Stomach (tissue), 9 donors: ENCODE data around the gene TCF21. TPM values are rescaled to one million over a fixed set of nuclear protein-coding genes. Genes with fewer than 3 reads are reported as not detected.

Experiments
- DNase-seq, 2 donors: peaks; one replicate each; pipeline versions ENCODE4 v3.0.0 to v3.0.0-alpha.2; 2013 to 2019
- H3K27ac ChIP-seq, 5 donors: fragments of 200-600 bp in 4 of 5; sonication (generic) in 4 of 5; one replicate each; pipeline ENCODE4 v1.5.1; 2013 to 2019; ENCODE audit warnings: mild to moderate bottlenecking in 1 of 5, moderate library complexity in 1 of 5
- H3K27me3 ChIP-seq, 3 donors: fragments of 200-600 bp; sonication (generic); one replicate each; pipeline ENCODE4 v1.5.1; 2017 to 2019; ENCODE audit warnings: mixed run types in 1 of 3
- H3K36me3 ChIP-seq, 4 donors: fragments of 200-600 bp; sonication (generic); 1 replicate in 3 of 4; 2 replicates in 1 of 4; pipeline ENCODE4 v1.5.1; 2016 to 2019
- H3K4me1 ChIP-seq, 4 donors: fragments of 200-600 bp; sonication (generic); one replicate each; pipeline ENCODE4 v1.5.1; 2016 to 2019
- H3K4me3 ChIP-seq, 4 donors: fragments of 200-600 bp; sonication (generic) in 3 of 4; one replicate each; pipeline ENCODE4 v1.5.1; 2016 to 2019; ENCODE audit warnings: mild to moderate bottlenecking in 1 of 4
- H3K9me3 ChIP-seq, 4 donors: fragments of 200-600 bp; sonication (generic); one replicate each; pipeline ENCODE4 v1.5.1; 2016 to 2019
- EP300 ChIP-seq: sonication (generic); formaldehyde crosslinking; IDR thresholded peaks from one replicate; pipeline ENCODE4 v1.6.1; 2017; ENCODE audit warnings: antibody characterized with exemption
- POLR2A ChIP-seq, 4 donors: fragments of 450-650 bp; IDR thresholded peaks; one replicate each; pipeline ENCODE4 v1.6.1; 2016; ENCODE audit warnings: antibody characterized with exemption in 4 of 4, control low read depth in 2 of 4, mild to moderate bottlenecking in 1 of 4, moderate library complexity in 1 of 4
- POLR2AphosphoS5 ChIP-seq, 3 donors: sonication (generic); formaldehyde crosslinking; IDR thresholded peaks; one replicate each; pipeline ENCODE4 v1.6.1; 2016; ENCODE audit warnings: antibody characterized with exemption in 3 of 3
- WGBS, 5 donors: extraction: QIAGEN DNeasy Blood & Tissue Kit in 3 of 5; methylation state at CpG; one replicate each; pipeline versions ENCODE4 v1.1.5 to v1.1.7; 2013 to 2018; 5-methylcytosine and 5-hydroxymethylcytosine counted together
- intact Hi-C: fragments of 100-400 bp; cut with DNase I; formaldehyde crosslinking; loops from one replicate; pipeline ENCODE4 v1.15.1; 2023; ENCODE audit warnings: low total_unique reads
- polyA plus RNA-seq, 3 donors: library from polyadenylated mRNA; stranded (reverse); fragments of 200-250 nt; gene quantifications; one replicate each; pipeline ENCODE4 v1.2.3, GENCODE V29; 2013
- total RNA-seq, 5 donors: library from RNA; depleted of rRNA; stranded (reverse); fragments of >200 nt; gene quantifications; one replicate each; pipeline versions ENCODE4 v1.1.0 to v1.2.3, GENCODE V29; 2014 to 2016
- TF ChIP-seq, protein P1 (sequence below), 7 experiments: fragments of 450-650 bp in 4 of 7; fragments of 200-600 bp in 3 of 7; sonication (generic) in 3 of 7; IDR thresholded peaks; one replicate each; pipeline ENCODE4 v1.5.1; 2016 to 2019; ENCODE audit warnings: antibody characterized with exemption in 7 of 7, control low read depth in 2 of 7, mild to moderate bottlenecking in 1 of 7
- donor health status: healthy with polysubstance abuse.
- donor health status: Bipolar disorder and iron deficiency.
- donor health status: healthy.

The TCF21 gene
- total and polyA plus RNA-seq, 8 donors, result 3.2 to 43.0 (median 16.3) TPM

DNA sequence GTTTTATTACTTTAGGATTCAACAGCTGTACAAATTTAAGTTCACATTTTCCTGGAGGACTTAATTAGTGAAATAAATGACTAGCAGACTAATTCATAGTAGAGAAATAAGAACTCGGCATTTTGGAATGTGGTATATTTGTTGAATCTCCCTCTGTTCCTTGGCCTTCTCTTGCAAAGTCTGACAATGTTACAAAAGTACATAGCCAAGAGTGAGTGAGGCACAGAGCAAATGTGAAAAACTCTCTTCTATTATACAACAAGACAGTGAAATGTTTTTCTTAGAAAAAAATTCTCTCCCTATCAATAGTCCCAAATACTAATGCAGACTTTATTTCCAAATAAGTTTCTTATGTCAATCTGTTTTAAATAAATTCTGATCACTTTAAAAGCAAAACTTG is 44.2 kb upstream of the TCF21 start:
- no peaks in the 10 kb centered on the region for H3K4me1 ChIP-seq
- no peak for TF ChIP-seq POLR2A (IDR thresholded peaks at IDR 0.05)
- TF ChIP-seq, protein P1, sequence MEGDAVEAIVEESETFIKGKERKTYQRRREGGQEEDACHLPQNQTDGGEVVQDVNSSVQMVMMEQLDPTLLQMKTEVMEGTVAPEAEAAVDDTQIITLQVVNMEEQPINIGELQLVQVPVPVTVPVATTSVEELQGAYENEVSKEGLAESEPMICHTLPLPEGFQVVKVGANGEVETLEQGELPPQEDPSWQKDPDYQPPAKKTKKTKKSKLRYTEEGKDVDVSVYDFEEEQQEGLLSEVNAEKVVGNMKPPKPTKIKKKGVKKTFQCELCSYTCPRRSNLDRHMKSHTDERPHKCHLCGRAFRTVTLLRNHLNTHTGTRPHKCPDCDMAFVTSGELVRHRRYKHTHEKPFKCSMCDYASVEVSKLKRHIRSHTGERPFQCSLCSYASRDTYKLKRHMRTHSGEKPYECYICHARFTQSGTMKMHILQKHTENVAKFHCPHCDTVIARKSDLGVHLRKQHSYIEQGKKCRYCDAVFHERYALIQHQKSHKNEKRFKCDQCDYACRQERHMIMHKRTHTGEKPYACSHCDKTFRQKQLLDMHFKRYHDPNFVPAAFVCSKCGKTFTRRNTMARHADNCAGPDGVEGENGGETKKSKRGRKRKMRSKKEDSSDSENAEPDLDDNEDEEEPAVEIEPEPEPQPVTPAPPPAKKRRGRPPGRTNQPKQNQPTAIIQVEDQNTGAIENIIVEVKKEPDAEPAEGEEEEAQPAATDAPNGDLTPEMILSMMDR (IDR thresholded peaks at IDR 0.05), result no peak
- no peak for TF ChIP-seq EP300
- no peak for TF ChIP-seq POLR2AphosphoS5 (IDR thresholded peaks at IDR 0.05)
- H3K9me3 ChIP-seq, result no peaks in the 10 kb centered on the region
- intact Hi-C loops, result no loop called here
- H3K4me3 ChIP-seq, result no peak overlapping the region
- 44 to 71% (median 57%) methylated on average over 1 of the region's 1 CpG for WGBS, 5 donors
- no peak for DNase-seq
- H3K27me3 ChIP-seq, result no peaks in the 10 kb centered on the region
- H3K36me3 ChIP-seq, result no peaks in the 10 kb centered on the region
- no peak overlapping the region for H3K27ac ChIP-seq

GRCh38 chr6:133854041-133854363 is 34.9 kb upstream of the TCF21 start:
- H3K9me3 ChIP-seq, result no peaks in the 10 kb centered on the region
- no peak overlapping the region for H3K27ac ChIP-seq
- 27 to 48% (median 34%) methylated on average over 12 of the region's 12 CpGs for WGBS, 5 donors
- intact Hi-C loops, result no loop called here
- H3K36me3 ChIP-seq, result no peaks in the 10 kb centered on the region
- no peak for DNase-seq
- H3K4me1 ChIP-seq, result peaks cover 0 to 10% (median 7%) of the 10 kb centered on the region in 4 donors
- peaks cover 0 to 55% (median 28%) of the 10 kb centered on the region in 3 donors for H3K27me3 ChIP-seq
- no peak overlapping the region for H3K4me3 ChIP-seq
- TF ChIP-seq POLR2A (IDR thresholded peaks at IDR 0.05) (no peak), POLR2AphosphoS5 (IDR thresholded peaks at IDR 0.05) (no peak), EP300 (no peak)
- TF ChIP-seq, protein P1 (IDR thresholded peaks at IDR 0.05), result no peak

GRCh38 chr6:133854364-133855275 is 34.3 kb upstream of the TCF21 start:
- intact Hi-C loops, result no loop called here
- no peak overlapping the region for H3K27ac ChIP-seq
- no peaks in the 10 kb centered on the region for H3K9me3 ChIP-seq
- no peaks in the 10 kb centered on the region for H3K36me3 ChIP-seq
- peak in 1 of 2 donors; percentile 38 for DNase-seq
- peak overlapping the region in 2 of 4 donors; percentile 3 to 11 for H3K4me3 ChIP-seq
- TF ChIP-seq EP300 (no peak), POLR2AphosphoS5 (IDR thresholded peaks at IDR 0.05) (no peak)
- WGBS, 5 donors, result 11 to 25% (median 14%) methylated on average over 21 to 40 of the region's 40 CpGs
- peaks cover 0 to 10% (median 7%) of the 10 kb centered on the region in 4 donors for H3K4me1 ChIP-seq
- peaks cover 0 to 55% (median 28%) of the 10 kb centered on the region in 3 donors for H3K27me3 ChIP-seq

- Histone ChIP-seq H3K36me3 (no peaks in the 10 kb centered on the region), H3K4me3 (peak overlapping the region in 2 of 4 donors; percentile 3 to 11), H3K27ac (no peak overlapping the region), H3K27me3 (peaks cover 0 to 55% (median 28%) of the 10 kb centered on the region in 3 donors), H3K9me3 (peaks cover 0 to 6% (median 0%) of the 10 kb centered on the region in 4 donors), H3K4me1 (peaks cover 0 to 10% (median 7%) of the 10 kb centered on the region in 4 donors)
- intact Hi-C loops, result no loop called here
- 20 to 33% (median 25%) methylated on average over 15 to 16 of the region's 16 CpGs for WGBS, 5 donors
- no peak for DNase-seq
- TF ChIP-seq EP300 (no peak), POLR2A (IDR thresholded peaks at IDR 0.05) (no peak), POLR2AphosphoS5 (IDR thresholded peaks at IDR 0.05) (no peak)
- TF ChIP-seq, protein P1 (IDR thresholded peaks at IDR 0.05), result no peak
These were observed 33.5 kb upstream of the TCF21 start for GRCh38 chr6:133855276-133855990.
